ENCODE results near the gene MATN1.

- TF ChIP-seq CTCF (IDR thresholded peaks at IDR 0.05) (no peak), POLR2A (IDR thresholded peaks at IDR 0.05) (no peak), EP300 (IDR thresholded peaks at IDR 0.05) (no peak), POLR2AphosphoS5 (IDR thresholded peaks at IDR 0.05) (no peak)
Observed at GRCh38 chr1:30713311-30713710, 10.1 kb downstream of the MATN1 start.

Data from suprapubic skin (tissue), 4 donors.